ENCODE data around the gene GCNT1. TPM values are rescaled to one million over a fixed set of nuclear protein-coding genes. Genes with fewer than 3 reads are reported as not detected.

Gene GCNT1
- 20.8 and 22.3 TPM in 2 replicates for total RNA-seq (2012; rRNA removed)

DNA sequence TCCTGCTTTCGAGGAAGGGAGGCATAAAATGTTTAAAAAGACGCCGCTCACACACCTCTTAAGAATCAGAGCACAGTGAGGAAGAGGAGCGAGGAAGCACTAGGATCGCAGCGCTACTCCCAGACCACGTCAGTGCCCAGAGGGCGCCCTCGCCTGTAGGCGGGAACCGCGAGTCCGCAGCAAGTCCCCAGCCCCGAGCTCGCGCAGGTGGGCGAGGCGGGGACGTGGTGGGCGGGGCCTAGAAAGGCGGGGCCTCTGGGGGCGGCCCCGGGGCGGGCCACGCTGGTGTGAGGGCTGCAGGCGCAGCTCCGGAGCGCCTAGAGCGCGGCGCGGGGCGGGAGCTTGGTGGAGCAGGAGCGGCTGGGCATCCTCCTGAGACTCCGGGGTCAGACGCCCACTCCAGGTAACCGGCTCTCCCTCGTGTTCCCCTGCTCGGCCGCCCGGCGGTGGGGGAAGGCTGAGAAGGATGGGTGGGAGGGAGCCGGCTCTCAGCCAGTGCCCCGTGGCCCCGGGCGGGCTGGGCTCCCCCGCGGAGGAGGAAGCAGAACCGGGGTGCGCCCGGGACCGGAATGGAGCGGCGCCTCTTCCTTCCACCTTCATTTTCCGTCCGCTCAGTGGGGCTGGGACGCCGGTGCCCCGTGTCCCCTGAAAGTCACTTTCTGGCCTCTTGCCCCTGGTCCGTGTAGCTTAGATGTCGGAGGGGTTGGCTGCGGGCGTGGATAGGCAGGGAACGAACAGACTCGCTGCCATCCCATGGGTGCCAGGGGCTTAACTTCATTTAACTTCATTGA lies at the start of gene GCNT1:
Gene GCNT1, plus strand, starts transcription at position 280 of the 791 bp plus-strand sequence. CDS start 43,200 bp downstream, outside the sequence.
- Histone ChIP-seq H3K9ac (ENCODE audit: low read depth, low read length) (peak within 1 kb of the TSS; percentile 92), H3K9me3 (replicated peaks; ENCODE audit: low read length) (no peaks in the 10 kb centered on the region), H3K4me2 (ENCODE audit: low read length) (peak within 1 kb of the TSS; percentile 95), H3K4me3 (ENCODE audit: low read length) (peak within 1 kb of the TSS; percentile 90), H3K27me3 (ENCODE audit: control insufficient read depth, insufficient read depth, low read length) (no peaks in the 10 kb centered on the region), H3K4me1 (ENCODE audit: control insufficient read depth, insufficient read depth, low read length) (peaks cover 22% of the 10 kb centered on the region), H3K36me3 (ENCODE audit: insufficient read depth, low read length) (peaks cover 27% of the 10 kb centered on the region)

GRCh38 chr9:76412638-76413037 lies 46.3 kb upstream of the GCNT1 start:
- Histone ChIP-seq H3K9me3 (replicated peaks; ENCODE audit: low read length) (no peaks in the 10 kb centered on the region), H3K4me2 (ENCODE audit: low read length) (no peak overlapping the region), H3K36me3 (ENCODE audit: insufficient read depth, low read length) (no peaks in the 10 kb centered on the region), H3K9ac (ENCODE audit: low read depth, low read length) (no peak overlapping the region), H3K4me3 (ENCODE audit: low read length) (no peak overlapping the region), H3K4me1 (ENCODE audit: control insufficient read depth, insufficient read depth, low read length) (peaks cover 24% of the 10 kb centered on the region), H3K27me3 (ENCODE audit: control insufficient read depth, insufficient read depth, low read length) (no peaks in the 10 kb centered on the region)

GRCh38 chr9:76413658-76414057 lies 45.3 kb upstream of the GCNT1 start:
- H3K4me3 ChIP-seq (ENCODE audit: low read length): no peak overlapping the region
- no peaks in the 10 kb centered on the region for H3K36me3 ChIP-seq (ENCODE audit: insufficient read depth, low read length)
- peaks cover 24% of the 10 kb centered on the region for H3K4me1 ChIP-seq (ENCODE audit: control insufficient read depth, insufficient read depth, low read length)
- no peaks in the 10 kb centered on the region for H3K27me3 ChIP-seq (ENCODE audit: control insufficient read depth, insufficient read depth, low read length)
- no peaks in the 10 kb centered on the region for H3K9me3 ChIP-seq (replicated peaks; ENCODE audit: low read length)
- no peak overlapping the region for H3K9ac ChIP-seq (ENCODE audit: low read depth, low read length)
- no peak overlapping the region for H3K4me2 ChIP-seq (ENCODE audit: low read length)

GRCh38 chr9:76414661-76415060 lies 44.3 kb upstream of the GCNT1 start:
- Histone ChIP-seq H3K4me1 (ENCODE audit: control insufficient read depth, insufficient read depth, low read length) (peaks cover 24% of the 10 kb centered on the region), H3K27me3 (ENCODE audit: control insufficient read depth, insufficient read depth, low read length) (no peaks in the 10 kb centered on the region), H3K4me2 (ENCODE audit: low read length) (peak overlapping the region; percentile 9), H3K36me3 (ENCODE audit: insufficient read depth, low read length) (no peaks in the 10 kb centered on the region), H3K4me3 (ENCODE audit: low read length) (no peak overlapping the region), H3K9me3 (replicated peaks; ENCODE audit: low read length) (no peaks in the 10 kb centered on the region), H3K9ac (ENCODE audit: low read depth, low read length) (no peak overlapping the region)

DNA sequence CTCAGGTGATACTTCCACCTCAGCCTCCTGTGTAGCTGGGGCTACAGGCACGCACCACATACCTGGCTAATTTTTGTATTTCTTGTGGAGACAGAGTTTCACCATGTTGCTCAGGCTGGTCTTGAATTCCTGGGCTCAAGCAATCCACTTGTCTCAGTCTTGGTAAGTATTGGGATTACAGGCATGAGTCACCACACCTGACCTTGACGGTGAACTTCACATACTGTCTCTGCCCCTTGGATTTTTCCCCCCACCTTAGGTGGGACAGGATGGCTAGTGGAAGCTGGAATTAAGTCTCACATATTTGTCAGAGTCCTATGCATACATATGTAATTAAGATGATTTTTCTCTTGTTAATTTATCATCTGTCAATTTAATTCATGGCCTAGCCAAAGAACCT lies 43.8 kb upstream of the GCNT1 start:
- Histone ChIP-seq H3K27me3 (ENCODE audit: control insufficient read depth, insufficient read depth, low read length) (no peaks in the 10 kb centered on the region), H3K9ac (ENCODE audit: low read depth, low read length) (peak overlapping the region; percentile 5), H3K4me1 (ENCODE audit: control insufficient read depth, insufficient read depth, low read length) (peaks cover 24% of the 10 kb centered on the region), H3K4me2 (ENCODE audit: low read length) (peak overlapping the region; percentile 9), H3K36me3 (ENCODE audit: insufficient read depth, low read length) (no peaks in the 10 kb centered on the region), H3K4me3 (ENCODE audit: low read length) (no peak overlapping the region), H3K9me3 (replicated peaks; ENCODE audit: low read length) (no peaks in the 10 kb centered on the region)

- H3K9me3 ChIP-seq (replicated peaks; ENCODE audit: low read length): no peaks in the 10 kb centered on the region
- peak overlapping the region; percentile 5 for H3K9ac ChIP-seq (ENCODE audit: low read depth, low read length)
- no peaks in the 10 kb centered on the region for H3K36me3 ChIP-seq (ENCODE audit: insufficient read depth, low read length)
- no peak overlapping the region for H3K4me3 ChIP-seq (ENCODE audit: low read length)
- no peak overlapping the region for H3K4me2 ChIP-seq (ENCODE audit: low read length)
- H3K27me3 ChIP-seq (ENCODE audit: control insufficient read depth, insufficient read depth, low read length): no peaks in the 10 kb centered on the region
- H3K4me1 ChIP-seq (ENCODE audit: control insufficient read depth, insufficient read depth, low read length): peaks cover 24% of the 10 kb centered on the region
These were observed 43.3 kb upstream of the GCNT1 start for GRCh38 chr9:76415731-76416130.

GRCh38 chr9:76417394-76417793 lies 41.6 kb upstream of the GCNT1 start:
- H3K4me2 ChIP-seq (ENCODE audit: low read length): no peak overlapping the region
- no peaks in the 10 kb centered on the region for H3K36me3 ChIP-seq (ENCODE audit: insufficient read depth, low read length)
- no peaks in the 10 kb centered on the region for H3K9me3 ChIP-seq (replicated peaks; ENCODE audit: low read length)
- no peak overlapping the region for H3K9ac ChIP-seq (ENCODE audit: low read depth, low read length)
- H3K4me1 ChIP-seq (ENCODE audit: control insufficient read depth, insufficient read depth, low read length): peaks cover 24% of the 10 kb centered on the region
- H3K27me3 ChIP-seq (ENCODE audit: control insufficient read depth, insufficient read depth, low read length): no peaks in the 10 kb centered on the region
- no peak overlapping the region for H3K4me3 ChIP-seq (ENCODE audit: low read length)

GRCh38 chr9:76419782-76420380 lies 39.1 kb upstream of the GCNT1 start:
- Histone ChIP-seq H3K9ac (ENCODE audit: low read depth, low read length) (no peak overlapping the region), H3K4me3 (ENCODE audit: low read length) (no peak overlapping the region), H3K27me3 (ENCODE audit: control insufficient read depth, insufficient read depth, low read length) (no peaks in the 10 kb centered on the region), H3K4me2 (ENCODE audit: low read length) (no peak overlapping the region), H3K4me1 (ENCODE audit: control insufficient read depth, insufficient read depth, low read length) (peaks cover 16% of the 10 kb centered on the region), H3K36me3 (ENCODE audit: insufficient read depth, low read length) (no peaks in the 10 kb centered on the region), H3K9me3 (replicated peaks; ENCODE audit: low read length) (no peaks in the 10 kb centered on the region)

GRCh38 chr9:76423216-76424177 lies 35.5 kb upstream of the GCNT1 start:
- Histone ChIP-seq H3K4me1 (ENCODE audit: control insufficient read depth, insufficient read depth, low read length) (no peaks in the 10 kb centered on the region), H3K9ac (ENCODE audit: low read depth, low read length) (no peak overlapping the region), H3K9me3 (replicated peaks; ENCODE audit: low read length) (no peaks in the 10 kb centered on the region), H3K4me3 (ENCODE audit: low read length) (no peak overlapping the region), H3K27me3 (ENCODE audit: control insufficient read depth, insufficient read depth, low read length) (no peaks in the 10 kb centered on the region), H3K4me2 (ENCODE audit: low read length) (no peak overlapping the region), H3K36me3 (ENCODE audit: insufficient read depth, low read length) (no peaks in the 10 kb centered on the region)

DNA sequence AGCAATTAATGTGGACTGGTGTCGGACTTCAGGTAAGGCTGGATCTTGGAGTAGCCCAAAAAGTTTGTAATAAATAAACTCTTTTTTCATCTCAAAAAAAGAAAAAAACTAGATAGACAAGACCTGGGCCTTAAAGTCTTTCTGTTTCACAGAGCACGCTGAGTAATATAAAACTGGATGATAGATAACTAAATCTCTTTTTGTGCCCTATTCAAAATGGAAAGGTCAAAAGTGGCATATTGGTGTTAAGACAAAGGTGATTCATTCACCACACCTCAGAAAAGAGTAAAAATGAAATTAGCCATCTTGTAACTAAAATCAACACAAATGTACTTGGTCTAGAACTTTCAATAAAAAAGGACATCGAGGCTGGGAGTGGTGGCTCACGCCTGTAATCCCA lies 34.5 kb upstream of the GCNT1 start:
- H3K27me3 ChIP-seq (ENCODE audit: control insufficient read depth, insufficient read depth, low read length): no peaks in the 10 kb centered on the region
- H3K36me3 ChIP-seq (ENCODE audit: insufficient read depth, low read length): no peaks in the 10 kb centered on the region
- H3K4me1 ChIP-seq (ENCODE audit: control insufficient read depth, insufficient read depth, low read length): no peaks in the 10 kb centered on the region
- no peak overlapping the region for H3K4me3 ChIP-seq (ENCODE audit: low read length)
- H3K9me3 ChIP-seq (replicated peaks; ENCODE audit: low read length): no peaks in the 10 kb centered on the region
- no peak overlapping the region for H3K4me2 ChIP-seq (ENCODE audit: low read length)
- no peak overlapping the region for H3K9ac ChIP-seq (ENCODE audit: low read depth, low read length)

Measured in skeletal muscle satellite cell (primary cell).